ENCODE results near the gene AGER.

AGER gene

DNA sequence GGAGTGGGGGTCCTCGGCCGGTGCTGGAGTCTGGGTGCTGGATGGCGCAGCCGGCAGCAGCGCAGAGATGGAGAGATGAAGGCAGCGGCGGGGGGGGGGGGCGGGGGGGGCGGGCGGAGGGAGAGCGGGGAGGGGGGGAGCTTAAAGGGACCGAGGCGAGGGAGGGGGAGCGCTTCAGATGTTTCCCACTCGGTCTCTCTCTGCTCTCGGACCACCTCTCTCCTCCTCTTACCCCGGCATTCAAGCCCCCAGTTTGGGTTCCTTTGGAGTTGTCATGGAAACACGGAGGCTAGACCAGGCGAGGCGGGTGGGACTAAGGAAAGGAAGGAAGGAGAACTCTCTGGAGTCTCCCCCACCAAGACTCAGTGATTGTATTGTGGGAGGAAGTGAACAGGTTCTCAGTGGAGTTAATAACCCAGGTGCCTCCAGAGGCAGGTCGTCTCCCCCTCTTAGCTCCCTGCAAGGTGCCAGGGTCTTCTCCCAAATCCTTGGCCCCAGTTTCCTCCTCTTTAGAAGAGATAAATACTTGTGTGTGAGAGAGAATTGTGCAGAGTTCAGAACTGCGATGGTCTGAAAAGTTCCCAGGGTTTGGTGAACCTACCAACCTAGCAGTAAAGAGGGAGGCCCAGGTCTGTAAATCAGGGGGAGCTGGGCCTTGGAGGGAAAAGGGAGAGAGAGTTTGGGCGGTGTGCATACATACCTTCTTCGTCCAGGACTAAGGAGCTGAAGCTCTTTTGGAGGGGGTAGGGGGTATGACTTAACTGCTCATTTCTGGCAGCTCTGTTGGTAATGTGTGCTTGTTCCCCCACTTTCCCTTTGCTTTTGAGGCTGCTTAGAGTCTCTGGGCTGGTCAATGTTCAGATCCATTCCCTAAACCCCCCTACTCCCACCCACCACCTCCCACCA lies 31.9 kb downstream of the AGER start, which contains the start of gene PRRT1:
TSS of gene PRRT1 (minus strand) at position 77 of the 906 bp plus-strand sequence. CDS start 112 bp downstream, outside the sequence.
- TF ChIP-seq, protein P1, sequence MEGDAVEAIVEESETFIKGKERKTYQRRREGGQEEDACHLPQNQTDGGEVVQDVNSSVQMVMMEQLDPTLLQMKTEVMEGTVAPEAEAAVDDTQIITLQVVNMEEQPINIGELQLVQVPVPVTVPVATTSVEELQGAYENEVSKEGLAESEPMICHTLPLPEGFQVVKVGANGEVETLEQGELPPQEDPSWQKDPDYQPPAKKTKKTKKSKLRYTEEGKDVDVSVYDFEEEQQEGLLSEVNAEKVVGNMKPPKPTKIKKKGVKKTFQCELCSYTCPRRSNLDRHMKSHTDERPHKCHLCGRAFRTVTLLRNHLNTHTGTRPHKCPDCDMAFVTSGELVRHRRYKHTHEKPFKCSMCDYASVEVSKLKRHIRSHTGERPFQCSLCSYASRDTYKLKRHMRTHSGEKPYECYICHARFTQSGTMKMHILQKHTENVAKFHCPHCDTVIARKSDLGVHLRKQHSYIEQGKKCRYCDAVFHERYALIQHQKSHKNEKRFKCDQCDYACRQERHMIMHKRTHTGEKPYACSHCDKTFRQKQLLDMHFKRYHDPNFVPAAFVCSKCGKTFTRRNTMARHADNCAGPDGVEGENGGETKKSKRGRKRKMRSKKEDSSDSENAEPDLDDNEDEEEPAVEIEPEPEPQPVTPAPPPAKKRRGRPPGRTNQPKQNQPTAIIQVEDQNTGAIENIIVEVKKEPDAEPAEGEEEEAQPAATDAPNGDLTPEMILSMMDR (IDR thresholded peaks at IDR 0.05; ENCODE audit: low read depth, low read length, missing control alignments): no peak
- in situ Hi-C loops (cut with HindIII; ENCODE audit: low sequenced_read_pairs): no loop called here
- peak within 1 kb of the TSS; percentile 94 for H3K4me3 ChIP-seq (ENCODE audit: low read depth, low read length)
- no peak for DNase-seq (ENCODE audit: low read depth)

DNA sequence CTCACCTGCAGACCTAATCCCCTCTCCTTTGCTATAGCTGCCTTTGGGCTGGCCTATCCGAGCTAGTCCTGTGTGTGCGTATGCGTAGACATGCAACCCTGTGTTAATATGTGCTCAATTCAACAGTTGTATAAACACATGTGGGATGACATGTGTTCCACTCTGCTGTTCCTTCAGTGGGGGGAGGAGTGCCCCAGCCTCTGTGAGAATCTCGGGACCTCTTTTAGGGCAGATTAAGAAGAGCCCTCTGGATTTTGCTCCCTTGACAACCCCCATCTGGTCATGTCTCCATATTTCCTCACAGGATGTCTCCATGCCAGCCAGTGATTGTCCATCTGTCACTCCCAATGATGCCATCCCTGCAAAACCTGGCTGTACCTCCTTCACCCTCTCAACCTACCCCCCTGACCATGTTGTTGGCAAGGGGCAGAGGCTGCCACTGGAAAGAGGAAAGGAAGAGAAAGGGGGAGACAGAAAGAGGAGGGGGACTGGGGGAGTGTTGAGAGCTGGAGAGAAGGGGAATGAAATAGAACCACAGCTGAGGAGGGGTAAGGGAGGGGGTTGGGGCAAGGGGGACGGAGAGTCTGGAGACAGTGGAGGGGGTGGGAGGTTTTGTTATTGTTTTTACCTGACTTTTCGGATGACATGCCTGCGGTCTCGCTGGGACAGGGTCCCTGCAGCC lies 32.7 kb downstream of the AGER start:
- H3K4me3 ChIP-seq (ENCODE audit: low read depth, low read length): peak overlapping the region; percentile 10
- no peak for DNase-seq (ENCODE audit: low read depth)
- TF ChIP-seq, protein P1 (IDR thresholded peaks at IDR 0.05; ENCODE audit: low read depth, low read length, missing control alignments): no peak
- in situ Hi-C loops (cut with HindIII; ENCODE audit: low sequenced_read_pairs): no loop called here

DNA sequence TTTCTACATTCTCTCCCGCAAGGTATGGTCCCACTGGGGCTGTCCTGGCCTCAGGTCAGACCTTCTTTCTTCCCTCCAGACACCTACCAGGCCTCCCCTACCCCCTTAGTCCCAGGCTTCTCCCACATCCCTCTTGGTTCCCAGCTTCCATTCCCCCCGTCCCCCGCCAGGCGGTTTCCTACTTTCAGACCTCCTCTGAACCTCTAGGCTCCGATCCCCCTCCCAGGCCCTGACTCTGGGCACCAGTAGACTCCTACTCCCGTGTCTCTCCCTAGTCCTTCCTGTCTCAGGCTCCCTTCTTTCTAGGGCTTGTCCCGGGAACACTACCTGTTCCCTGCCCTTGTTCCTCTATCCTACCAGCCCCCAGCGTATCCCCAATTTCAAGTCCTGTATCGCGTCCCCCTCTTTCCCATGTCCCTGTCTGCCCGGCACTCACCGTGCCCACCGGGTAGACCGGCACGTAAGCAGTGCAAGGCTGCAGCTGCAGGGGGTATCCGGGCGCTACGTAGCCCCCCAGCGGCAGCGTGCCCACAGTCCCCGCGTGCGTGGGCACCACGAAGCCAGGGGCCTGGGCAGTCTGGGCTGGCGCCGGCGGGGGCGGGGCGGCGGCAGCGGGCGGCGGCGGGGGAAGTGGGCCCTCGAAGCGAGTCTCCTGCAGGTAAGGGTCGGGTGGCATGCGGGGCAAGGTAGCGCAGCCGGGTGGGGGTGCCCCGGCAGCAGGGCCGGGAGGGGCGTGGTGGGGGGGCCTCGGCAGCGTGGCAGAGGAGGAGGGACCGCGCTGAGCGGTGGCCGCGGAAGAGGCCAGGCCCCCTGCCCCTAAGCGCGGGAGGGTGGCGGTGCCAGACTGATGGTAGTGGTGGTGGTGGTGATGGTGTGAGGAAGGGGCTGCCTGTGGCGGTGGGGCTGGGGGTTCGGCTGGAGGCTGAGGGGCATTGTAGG lies 33.9 kb downstream of the AGER start:
- in situ Hi-C loops (cut with HindIII; ENCODE audit: low sequenced_read_pairs): no loop called here
- TF ChIP-seq, protein P1 (IDR thresholded peaks at IDR 0.05; ENCODE audit: low read depth, low read length, missing control alignments): no peak
- no peak overlapping the region for H3K4me3 ChIP-seq (ENCODE audit: low read depth, low read length)
- DNase-seq (ENCODE audit: low read depth): no peak

DNA sequence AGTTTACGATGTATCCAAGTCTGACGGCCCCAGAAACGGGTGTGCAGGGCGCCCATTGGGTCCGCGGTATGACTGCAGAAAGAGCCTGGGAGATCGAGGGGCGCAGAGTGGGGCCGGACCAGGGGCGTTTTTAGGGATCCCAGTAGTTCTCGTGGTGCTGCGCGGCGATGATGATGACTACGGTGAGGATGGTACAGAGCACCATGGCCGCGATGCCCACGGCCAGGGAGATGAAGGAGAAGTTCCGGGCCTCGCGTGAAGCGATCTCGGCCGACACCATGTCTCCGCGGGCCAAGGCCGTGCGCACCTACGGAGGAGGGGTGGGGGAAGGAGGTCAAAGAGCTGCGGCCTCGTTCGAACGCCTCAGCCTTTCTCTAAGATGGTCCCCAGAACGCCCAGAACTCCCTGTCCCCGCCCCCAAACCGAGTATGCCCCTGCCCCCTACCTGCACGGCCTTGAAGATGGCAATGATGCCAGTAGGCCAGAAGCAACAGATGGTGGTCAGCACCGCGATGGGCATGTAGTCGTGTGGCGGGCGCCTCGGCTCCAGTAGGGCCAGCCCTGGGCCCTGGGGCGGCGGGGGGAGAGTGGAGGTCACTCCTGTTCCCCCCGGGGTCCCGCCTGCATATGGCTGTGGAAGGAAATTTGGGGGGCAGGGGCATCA lies 34.8 kb downstream of the AGER start:
- DNase-seq (ENCODE audit: low read depth): no peak
- H3K4me3 ChIP-seq (ENCODE audit: low read depth, low read length): peak overlapping the region; percentile 14
- TF ChIP-seq, protein P1 (IDR thresholded peaks at IDR 0.05; ENCODE audit: low read depth, low read length, missing control alignments): no peak
- in situ Hi-C loops (cut with HindIII; ENCODE audit: low sequenced_read_pairs): no loop called here

DNA sequence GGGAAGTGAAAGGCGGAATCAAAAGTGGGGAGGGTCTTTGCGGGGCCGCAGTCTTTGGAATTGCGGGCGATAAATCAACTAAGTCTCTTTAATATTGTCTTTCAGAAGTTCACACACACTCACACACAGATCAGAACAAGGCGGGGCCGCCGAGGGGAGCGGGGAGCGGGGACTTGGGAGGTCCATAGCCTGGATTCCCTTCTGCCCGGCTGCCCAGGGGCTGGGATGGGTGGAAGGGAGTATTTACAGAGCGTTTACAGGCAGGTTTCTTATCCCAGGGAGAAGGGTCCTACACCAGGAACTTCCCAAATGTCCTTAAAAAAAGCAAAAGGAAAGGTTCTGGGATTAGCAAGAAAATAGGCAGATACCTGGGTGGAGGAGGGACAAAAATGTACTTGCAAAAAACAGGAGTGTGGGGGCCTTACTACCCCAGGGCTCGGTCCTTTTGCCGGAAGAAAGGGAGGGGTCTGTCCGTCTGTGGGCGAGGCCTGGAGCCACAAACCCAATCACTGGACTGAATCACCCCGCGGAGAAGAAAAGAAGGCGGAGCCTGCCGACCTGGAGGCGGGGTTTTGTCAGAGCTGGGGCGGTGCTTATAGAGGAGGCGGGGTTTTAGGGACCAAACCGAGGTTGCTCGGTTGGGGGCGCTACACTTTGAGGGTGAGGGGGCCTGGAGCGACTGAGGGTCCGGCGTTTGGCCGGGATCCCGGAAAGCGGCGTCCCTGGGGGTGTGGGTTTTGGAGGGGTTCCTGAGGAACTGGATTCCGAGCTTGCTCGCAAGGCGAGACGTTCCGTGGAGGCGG lies 35.6 kb downstream of the AGER start:
- peak overlapping the region; percentile 14 for H3K4me3 ChIP-seq (ENCODE audit: low read depth, low read length)
- no peak for DNase-seq (ENCODE audit: low read depth)
- in situ Hi-C loops (cut with HindIII; ENCODE audit: low sequenced_read_pairs): no loop called here
- TF ChIP-seq, protein P1 (IDR thresholded peaks at IDR 0.05; ENCODE audit: low read depth, low read length, missing control alignments): no peak

Measured in astrocyte of the cerebellum (primary cell).